SW480 (cell line): Measurements from ENCODE around the gene ORC1.

Experiments used
- DNase-seq: peaks from one replicate; pipeline ENCODE4 v3.0.0-alpha.2; 2016; ENCODE audit warnings: low spot score

The ORC1 gene

DNA sequence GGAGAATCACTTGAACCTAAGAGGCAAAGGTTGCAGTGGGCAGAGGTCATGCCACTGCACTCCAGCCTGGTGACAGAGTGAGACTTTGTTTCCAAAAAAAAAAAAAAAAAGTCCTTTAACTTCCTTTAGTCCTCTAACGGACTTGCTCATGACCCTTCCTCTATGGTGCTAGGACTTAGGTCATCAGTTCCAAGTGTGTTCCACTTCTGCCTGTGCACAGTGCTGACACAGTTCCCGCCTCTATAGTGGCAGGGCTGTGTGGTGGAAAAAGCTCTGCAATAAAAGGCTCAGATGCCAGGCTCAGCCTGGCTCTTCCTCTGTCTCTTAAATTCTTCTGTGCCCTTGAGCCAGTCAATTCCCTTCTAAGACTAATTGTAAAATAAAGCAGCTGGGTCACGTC lies 60.2 kb downstream of the ORC1 start:
- no peak for DNase-seq

DNA sequence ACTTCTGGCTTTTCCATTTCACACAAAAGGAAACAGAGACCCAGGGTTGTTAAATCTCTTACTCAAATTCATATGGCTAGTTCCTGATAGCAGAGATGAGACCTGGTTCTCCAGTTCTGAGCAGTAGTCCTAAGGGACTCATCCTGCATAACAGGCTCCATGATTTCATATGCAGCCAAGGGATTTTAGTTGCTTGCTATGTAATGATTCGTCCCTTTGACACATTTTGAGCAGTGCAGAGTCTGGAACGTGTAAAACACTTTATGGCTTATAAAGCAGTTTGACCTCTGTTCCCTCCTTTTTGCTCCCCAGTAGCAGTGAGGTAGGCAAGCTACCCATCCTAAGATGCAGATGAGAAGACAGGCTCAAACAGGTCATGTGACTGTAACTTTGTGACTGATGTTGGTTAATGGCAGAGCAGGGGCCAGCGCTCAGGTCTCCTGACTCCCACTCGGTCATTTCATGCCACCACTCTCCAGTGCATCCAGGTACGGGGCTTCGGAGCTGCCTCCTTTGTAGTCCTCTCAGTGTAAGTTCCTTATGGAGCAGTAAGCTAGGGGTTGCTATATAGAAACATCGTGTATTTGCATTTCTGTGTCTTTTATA lies 62.5 kb downstream of the ORC1 start:
- no peak for DNase-seq

DNA sequence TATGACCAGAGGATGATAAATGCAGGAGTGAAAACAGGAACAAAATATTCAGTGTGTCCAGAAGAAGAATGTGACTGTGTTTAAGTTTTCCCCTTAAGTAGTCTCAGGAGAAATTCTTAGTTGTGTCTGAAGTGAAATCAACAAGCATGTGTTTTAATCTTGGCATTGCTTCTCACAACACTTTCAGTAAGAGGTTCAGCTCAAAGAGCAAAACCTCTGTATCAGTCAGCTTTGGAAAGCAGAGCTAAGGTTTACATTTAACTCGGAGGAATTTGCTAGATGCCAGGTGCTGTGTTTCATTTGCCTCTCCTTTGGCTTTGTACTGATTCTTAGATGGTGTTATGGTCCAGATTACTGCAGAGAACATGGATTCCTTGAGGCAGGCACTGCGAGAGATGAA lies 66.8 kb downstream of the ORC1 start:
- no peak for DNase-seq

DNA sequence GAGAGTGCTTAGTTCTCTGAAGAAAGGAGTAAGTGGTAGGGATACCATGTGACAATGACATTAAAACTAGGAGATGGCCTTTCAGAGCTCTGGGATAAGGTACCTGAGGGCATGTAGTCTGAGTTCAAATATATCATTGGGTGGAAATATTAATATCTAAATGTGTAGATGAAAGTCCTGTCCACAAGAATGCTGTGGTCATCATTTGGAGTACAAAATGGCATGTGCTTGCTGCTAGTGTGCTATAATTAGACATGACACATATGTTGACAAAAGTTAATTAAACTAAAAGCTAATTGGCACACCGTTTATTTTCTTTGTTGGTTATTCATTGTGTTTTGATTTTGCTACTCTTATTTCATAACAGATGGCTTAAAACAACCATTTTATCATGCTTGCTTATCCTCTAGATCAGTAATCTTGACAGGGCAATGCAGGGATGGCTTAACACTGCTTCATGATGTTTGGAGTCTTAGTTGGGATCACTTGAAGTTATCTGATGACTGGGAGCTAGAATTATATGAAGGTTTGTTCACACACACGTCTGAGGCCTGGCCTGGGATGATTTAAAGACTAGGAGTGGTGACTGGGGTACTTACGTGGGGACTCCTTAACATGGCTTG lies 69.2 kb downstream of the ORC1 start:
- no peak for DNase-seq

DNA sequence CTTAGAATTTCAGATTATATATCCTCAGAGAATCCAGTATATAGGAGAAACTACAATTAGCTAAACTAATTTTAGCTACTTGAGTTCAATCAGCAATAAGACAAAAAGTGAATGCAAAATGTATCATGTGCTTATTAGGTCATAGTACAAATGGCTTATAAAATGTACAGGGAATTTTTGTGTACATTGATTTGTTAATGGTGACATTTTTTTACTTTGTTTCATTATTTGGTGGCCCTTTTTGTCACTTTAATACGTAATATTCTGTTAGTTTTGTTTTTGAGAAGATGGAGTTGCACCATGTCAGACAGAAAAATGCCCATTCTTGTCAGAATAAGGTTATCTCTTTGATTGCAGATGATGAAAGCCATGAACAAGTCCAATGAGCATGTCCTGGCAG lies 71.8 kb downstream of the ORC1 start:
- DNase-seq: no peak

DNA sequence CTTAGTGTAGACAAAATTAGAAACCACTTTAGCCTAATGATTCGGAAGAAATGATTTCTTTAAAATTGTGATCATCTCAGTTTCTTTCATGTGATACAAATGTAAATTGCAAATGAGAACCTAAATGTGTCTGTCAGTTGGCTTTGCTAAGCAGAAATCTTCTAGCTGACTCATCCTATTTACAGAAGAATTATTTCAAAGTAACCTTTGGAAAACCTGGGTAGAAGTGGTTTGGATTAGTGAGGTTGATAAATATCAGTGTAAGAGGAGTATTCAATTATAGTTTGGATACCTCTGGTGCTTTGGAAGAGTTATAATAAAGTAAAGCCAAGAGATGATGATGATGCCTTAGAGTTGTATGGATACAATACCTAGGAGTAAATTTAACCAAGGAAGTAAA lies 75.6 kb downstream of the ORC1 start:
- no peak for DNase-seq

DNA sequence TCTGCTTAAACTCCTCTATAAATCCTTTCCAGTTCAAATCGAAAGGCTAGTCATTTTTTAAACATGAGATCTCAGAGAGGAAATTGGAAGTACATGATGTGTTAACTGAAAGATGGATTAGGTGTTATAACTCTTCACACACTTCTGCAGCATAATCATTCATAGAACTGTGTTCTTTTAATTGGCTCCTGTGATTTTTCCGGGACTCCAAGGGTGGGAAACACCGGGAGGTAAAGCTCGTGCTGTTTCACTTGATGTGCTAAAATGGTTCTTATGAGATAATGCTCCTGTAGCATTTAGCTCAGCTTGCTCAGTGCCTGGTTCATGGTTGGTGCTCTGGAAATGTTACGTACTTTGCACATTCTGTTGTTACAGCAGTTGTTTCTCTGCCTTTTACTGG lies 78.4 kb downstream of the ORC1 start:
- no peak for DNase-seq

DNA sequence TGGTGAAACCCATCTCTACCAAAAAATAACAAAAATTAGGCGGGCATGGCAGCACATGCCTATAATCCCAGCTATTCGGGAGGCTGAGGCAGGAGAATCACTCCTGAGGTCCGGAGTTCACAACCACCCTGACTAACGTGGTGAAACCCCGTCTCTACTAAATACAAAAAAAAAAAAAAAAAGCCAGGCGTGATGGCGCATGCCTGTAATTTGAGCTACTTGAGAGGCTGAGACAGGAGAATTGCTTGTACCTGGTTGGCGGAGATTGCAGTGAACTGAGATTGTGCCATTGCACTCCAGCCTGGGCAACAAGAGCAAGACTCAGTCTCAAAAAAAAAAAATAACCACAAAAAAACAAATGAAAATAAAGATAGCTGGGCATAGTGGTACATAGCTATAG lies 80.5 kb downstream of the ORC1 start:
- DNase-seq: no peak
